H9 (cell line): ENCODE results near the gene FRMD4B. TPM values are rescaled to one million over a fixed set of nuclear protein-coding genes. Genes with fewer than 3 reads are reported as not detected.

Experiments
- DNase-seq: peaks from one replicate; pipeline ENCODE4 v3.0.0-alpha.2; 2017
- H2AFZ ChIP-seq: one replicate; pipeline ENCODE4 v1.6.1; 2013; ENCODE audit warnings: mild to moderate bottlenecking, low read length, control low read depth, moderate library complexity
- H2AK5ac ChIP-seq: 2 replicates; pipeline ENCODE4 v1.6.1; 2013; ENCODE audit warnings: low read length, control low read depth, mixed read lengths; ENCODE audit not compliant: insufficient read length
- H2BK120ac ChIP-seq: one replicate; pipeline ENCODE4 v1.6.1; 2013; ENCODE audit warnings: low read depth, mild to moderate bottlenecking, low read length, control low read depth, inconsistent platforms; ENCODE audit not compliant: poor library complexity, severe bottlenecking
- H2BK12ac ChIP-seq: 2 replicates; pipeline ENCODE4 v1.6.1; 2013; ENCODE audit warnings: low read length, control low read depth, mixed read lengths, low read depth; ENCODE audit not compliant: insufficient read length
- H2BK15ac ChIP-seq: 2 replicates; pipeline ENCODE4 v1.6.1; 2013; ENCODE audit warnings: low read depth, low read length, control low read depth
- H2BK20ac ChIP-seq: one replicate; pipeline ENCODE4 v1.6.1; 2013; ENCODE audit warnings: low read depth, mild to moderate bottlenecking, low read length, control low read depth, inconsistent platforms; ENCODE audit not compliant: poor library complexity, severe bottlenecking
- H2BK5ac ChIP-seq: 2 replicates; pipeline ENCODE4 v1.6.1; 2013; ENCODE audit warnings: low read length, control low read depth, mixed read lengths; ENCODE audit not compliant: insufficient read length
- H3K14ac ChIP-seq: 2 replicates; pipeline ENCODE4 v1.6.1; 2013; ENCODE audit warnings: low read length, control low read depth; ENCODE audit not compliant: insufficient read depth
- H3K18ac ChIP-seq: 2 replicates; pipeline ENCODE4 v1.6.1; 2013; ENCODE audit warnings: low read depth, mild to moderate bottlenecking, mixed read lengths, low read length, control low read depth; ENCODE audit not compliant: insufficient read length
- H3K23ac ChIP-seq: 2 replicates; pipeline ENCODE4 v1.6.1; 2013; ENCODE audit warnings: low read length, control low read depth, mixed read lengths, low read depth; ENCODE audit not compliant: insufficient read length
- H3K23me2 ChIP-seq: 2 replicates; pipeline ENCODE4 v1.6.1; 2013; ENCODE audit warnings: low read depth, mild to moderate bottlenecking, mixed read lengths, low read length, control low read depth; ENCODE audit not compliant: insufficient read length, poor library complexity, severe bottlenecking
- H3K27ac ChIP-seq: 2 replicates; pipeline ENCODE4 v1.5.1; 2013; ENCODE audit warnings: low read length, control low read depth, mixed read lengths, low read depth; ENCODE audit not compliant: insufficient read length
- H3K27me3 ChIP-seq: 2 replicates; pipeline ENCODE4 v1.6.1; 2013; ENCODE audit warnings: low read length, control low read depth, inconsistent platforms; ENCODE audit not compliant: insufficient read depth
- H3K4ac ChIP-seq: 2 replicates; pipeline ENCODE4 v1.6.1; 2013; ENCODE audit warnings: low read depth, mild to moderate bottlenecking, control low read depth, inconsistent platforms, low read length, moderate library complexity
- H3K4me1 ChIP-seq: 2 replicates; pipeline ENCODE4 v1.6.1; 2013; ENCODE audit warnings: low read length, control low read depth, inconsistent platforms; ENCODE audit not compliant: insufficient read depth
- H3K4me2 ChIP-seq: 2 replicates; pipeline ENCODE4 v1.6.1; 2013; ENCODE audit warnings: low read length, control low read depth, mixed read lengths; ENCODE audit not compliant: insufficient read length, insufficient read depth
- H3K56ac ChIP-seq: 2 replicates; pipeline ENCODE4 v1.6.1; 2013; ENCODE audit warnings: low read depth, mild to moderate bottlenecking, mixed read lengths, low read length, control low read depth; ENCODE audit not compliant: insufficient read length
- H3K79me1 ChIP-seq: 2 replicates; pipeline ENCODE4 v1.6.1; 2013; ENCODE audit warnings: low read depth, mild to moderate bottlenecking, moderate library complexity, low read length, control low read depth, inconsistent platforms; ENCODE audit not compliant: insufficient read depth, poor library complexity, severe bottlenecking
- H3K79me2 ChIP-seq: 2 replicates; pipeline ENCODE4 v1.6.1; 2013; ENCODE audit warnings: low read length, control low read depth, inconsistent platforms; ENCODE audit not compliant: insufficient read depth
- H3K9ac ChIP-seq: 2 replicates; pipeline ENCODE4 v1.6.1; 2013; ENCODE audit warnings: low read length, control low read depth, mixed read lengths; ENCODE audit not compliant: insufficient read length; ENCODE audit errors: extremely low read depth
- H3K9me3 ChIP-seq: one replicate; pipeline ENCODE4 v1.6.1; 2013; ENCODE audit warnings: low read depth, low read length, inconsistent platforms; ENCODE audit not compliant: control insufficient read depth
- H3T11ph ChIP-seq: one replicate; pipeline ENCODE4 v1.6.1; 2013; ENCODE audit warnings: mild to moderate bottlenecking, low read length, control low read depth, inconsistent platforms
- H4K20me1 ChIP-seq: one replicate; pipeline ENCODE4 v1.6.1; 2013; ENCODE audit not compliant: control insufficient read depth, insufficient read length, insufficient read depth
- H4K5ac ChIP-seq: 2 replicates; pipeline ENCODE4 v1.6.1; 2013; ENCODE audit warnings: low read depth, mild to moderate bottlenecking, mixed read lengths, low read length, control low read depth; ENCODE audit not compliant: insufficient read length
- H4K8ac ChIP-seq: replicated peaks from 2 replicates; pipeline ENCODE4 v1.6.1; 2013; ENCODE audit warnings: low read length, control low read depth, mixed read lengths, low read depth; ENCODE audit not compliant: insufficient read length
- H4K91ac ChIP-seq: 2 replicates; pipeline ENCODE4 v1.6.1; 2013; ENCODE audit warnings: low read depth, mild to moderate bottlenecking, moderate library complexity, mixed read lengths, low read length, control low read depth; ENCODE audit not compliant: insufficient read length
- H3K27ac Mint-ChIP-seq, 3 experiments: 2 replicates in 2 of 3; 3 replicates in 1 of 3; pipeline ENCODE4 v1.8.0; 2020 to 2021; ENCODE audit warnings: mixed read lengths in 3 of 3, mild to moderate bottlenecking in 1 of 3, moderate library complexity in 1 of 3
- H3K27me3 Mint-ChIP-seq: 2 replicates; pipeline ENCODE4 v1.8.0; 2021; ENCODE audit warnings: low read depth, mild to moderate bottlenecking, moderate library complexity, mixed read lengths
- H3K36me3 Mint-ChIP-seq, 3 experiments: 2 replicates in 2 of 3; 3 replicates in 1 of 3; pipeline ENCODE4 v1.8.0; 2020 to 2021; ENCODE audit warnings: low read depth in 3 of 3, mixed read lengths in 3 of 3; ENCODE audit not compliant: insufficient read depth in 1 of 3
- H3K4me1 Mint-ChIP-seq, 2 experiments: 2 replicates each; pipeline ENCODE4 v1.8.0; 2020; ENCODE audit warnings: mixed read lengths in 2 of 2
- H3K4me3 Mint-ChIP-seq, 2 experiments: 2 replicates in 1 of 2; 3 replicates in 1 of 2; pipeline ENCODE4 v1.8.0; 2020 to 2021; ENCODE audit warnings: mild to moderate bottlenecking in 2 of 2, mixed read lengths in 2 of 2, moderate library complexity in 1 of 2
- H3K9me3 Mint-ChIP-seq, 2 experiments: 2 replicates in 1 of 2; 3 replicates in 1 of 2; pipeline ENCODE4 v1.8.0; 2020; ENCODE audit warnings: mild to moderate bottlenecking in 2 of 2, mixed read lengths in 2 of 2, moderate library complexity in 1 of 2
- CTCF ChIP-seq: fragments of 200-600 bp; sonication (generic); conservative IDR thresholded peaks from 3 replicates; pipeline ENCODE4 v1.8.0; 2021; ENCODE audit warnings: antibody characterized with exemption, mild to moderate bottlenecking
- WGBS: extraction: QIAGEN DNeasy Blood & Tissue Kit; methylation state at CpG from one replicate; pipeline ENCODE4 v1.1.7; 2013; ENCODE audit warnings: missing lambda C conversion rate, low lambda C conversion rate, mixed read lengths; ENCODE audit not compliant: insufficient read length; ENCODE audit errors: extremely low coverage; 5-methylcytosine and 5-hydroxymethylcytosine counted together
- total RNA-seq: library from RNA; stranded (reverse); gene quantifications from 2 replicates; pipeline ENCODE4 v1.2.1, GENCODE V29; 2021

Gene FRMD4B
- total RNA-seq, 1 experiment from 2014 or later, result 3.4 TPM

- no peak overlapping the region for H3K27ac ChIP-seq
- no peak overlapping the region for H3T11ph ChIP-seq
- Mint-ChIP-seq H3K36me3 (peaks cover 8 to 25% (median 12%) of the 10 kb centered on the region in 3 experiments; a peak in 6 of 7 replicates), H3K9me3 (no peaks in the 10 kb centered on the region; a peak in 1 of 5 replicates), H3K4me3 (peak overlapping the region in 1 of 2 experiments; percentile 3; a peak in 1 of 5 replicates), H3K27me3 (no peaks in the 10 kb centered on the region), H3K27ac (peak overlapping the region; percentile 5 to 95 (median 71); a peak in 5 of 7 replicates), H3K4me1 (peaks cover 31 to 34% of the 10 kb centered on the region in 2 experiments)
- H2BK20ac ChIP-seq, result no peak overlapping the region
- H2BK12ac ChIP-seq, result no peak overlapping the region
- H2AK5ac ChIP-seq, result no peak overlapping the region
- no CpG with 5 or more reads among the region's 23 CpGs for WGBS
- H2AFZ ChIP-seq, result no peak overlapping the region
- H4K5ac ChIP-seq, result no peak overlapping the region
- no peak overlapping the region for H3K4me2 ChIP-seq
- no peak for DNase-seq
- no peak overlapping the region for H3K56ac ChIP-seq
- no peaks in the 10 kb centered on the region for H4K20me1 ChIP-seq
- H2BK120ac ChIP-seq, result no peak overlapping the region
- H2BK15ac ChIP-seq, result no peak overlapping the region
- no peak overlapping the region for H3K14ac ChIP-seq
- H3K23ac ChIP-seq, result no peak overlapping the region
- H2BK5ac ChIP-seq, result no peak overlapping the region
- no peaks in the 10 kb centered on the region for H3K23me2 ChIP-seq
- no peaks in the 10 kb centered on the region for H3K79me1 ChIP-seq
- H3K4ac ChIP-seq, result no peak overlapping the region
- H4K8ac ChIP-seq, result no peak overlapping the region
- H3K79me2 ChIP-seq, result no peaks in the 10 kb centered on the region
- H3K27me3 ChIP-seq, result no peaks in the 10 kb centered on the region
- H3K4me1 ChIP-seq, result peaks cover 3% of the 10 kb centered on the region; the same call in 1 of the 2 replicates
- no peak overlapping the region for H3K18ac ChIP-seq
- TF ChIP-seq CTCF, result no peak
- no peak overlapping the region for H4K91ac ChIP-seq
- no peaks in the 10 kb centered on the region for H3K9me3 ChIP-seq
- no peak overlapping the region for H3K9ac ChIP-seq
These were observed 204.9 kb downstream of the FRMD4B start for GRCh38 chr3:69180869-69181591.
